Tibial nerve (tissue), 4 donors: ENCODE measurements around the gene KCNJ13. TPM values are rescaled to one million over a fixed set of nuclear protein-coding genes. Genes with fewer than 3 reads are reported as not detected.

Experiments used
- DNase-seq, 2 donors: peaks; one replicate each; pipeline ENCODE4 v3.0.0-alpha.2; 2019; ENCODE audit warnings: low spot score in 2 of 2
- H3K27ac ChIP-seq, 4 donors: fragments of 200-600 bp; sonication (generic) in 3 of 4; one replicate each; pipeline ENCODE4 v1.5.1; 2017 to 2019; ENCODE audit warnings: mild to moderate bottlenecking in 1 of 4
- H3K27me3 ChIP-seq, 2 donors: fragments of 200-600 bp; sonication (generic) in 1 of 2; one replicate each; pipeline versions ENCODE4 v1.5.1 to v1.6.0; 2017 to 2019
- H3K36me3 ChIP-seq, 3 donors: fragments of 200-600 bp; sonication (generic); one replicate each; pipeline ENCODE4 v1.5.1; 2018 to 2019
- H3K4me1 ChIP-seq, 4 donors: fragments of 200-600 bp; sonication (generic) in 3 of 4; one replicate each; pipeline ENCODE4 v1.5.1; 2017 to 2019
- H3K4me3 ChIP-seq, 4 donors: fragments of 200-600 bp; sonication (generic) in 3 of 4; one replicate each; pipeline ENCODE4 v1.5.1; 2017 to 2019; ENCODE audit warnings: mild to moderate bottlenecking in 1 of 4, moderate library complexity in 1 of 4
- H3K9me3 ChIP-seq, 4 donors: fragments of 200-600 bp; sonication (generic) in 3 of 4; one replicate each; pipeline ENCODE4 v1.5.1; 2017 to 2019
- EP300 ChIP-seq, 2 donors: sonication (generic); formaldehyde crosslinking; IDR thresholded peaks; one replicate each; pipeline ENCODE4 v1.6.1; 2017; ENCODE audit warnings: antibody characterized with exemption in 2 of 2, mild to moderate bottlenecking in 1 of 2
- POLR2A ChIP-seq, 2 donors: fragments of 450-650 bp; IDR thresholded peaks; one replicate each; pipeline ENCODE4 v1.6.1; 2017; ENCODE audit warnings: antibody characterized with exemption in 2 of 2, mild to moderate bottlenecking in 2 of 2, moderate library complexity in 2 of 2
- WGBS, 2 donors: methylation state at CpG; one replicate each; pipeline ENCODE4 v1.1.5; 2018; 5-methylcytosine and 5-hydroxymethylcytosine counted together
- total RNA-seq, 4 donors: library from RNA; depleted of rRNA; stranded (reverse); fragments of >200 nt; gene quantifications; one replicate each; pipeline ENCODE4 v1.1.0, GENCODE V29; 2016
- TF ChIP-seq, protein P1 (sequence below), 5 experiments: fragments of 200-600 bp in 3 of 5; fragments of 450-650 bp in 2 of 5; sonication (generic) in 3 of 5; IDR thresholded peaks; one replicate each; pipeline ENCODE4 v1.5.1; 2016 to 2019; ENCODE audit warnings: antibody characterized with exemption in 5 of 5, mild to moderate bottlenecking in 3 of 5, moderate library complexity in 2 of 5

KCNJ13 gene
- total RNA-seq, 4 donors from 2014 or later = not detected

DNA sequence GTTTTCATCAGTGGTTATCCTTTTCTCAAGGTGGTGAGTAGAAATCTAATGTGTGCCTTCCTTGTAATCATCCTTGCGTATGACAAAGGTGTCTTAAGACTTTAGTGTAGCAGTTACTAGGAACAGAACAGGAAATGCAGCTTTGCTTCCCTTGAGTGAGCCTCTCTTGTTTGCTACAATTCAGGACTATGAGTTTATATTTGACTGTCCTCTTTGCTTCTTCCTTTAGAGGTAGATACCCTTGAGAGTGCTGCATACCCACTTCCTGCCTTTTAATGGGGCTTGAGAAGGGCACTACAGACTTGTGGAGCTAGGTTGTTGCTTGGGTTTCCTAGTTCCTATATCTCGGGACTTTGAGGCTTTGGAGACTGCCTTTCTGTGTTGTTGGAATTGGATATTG is 3.8 kb downstream of the KCNJ13 start:
- TF ChIP-seq POLR2A (IDR thresholded peaks at IDR 0.05) = no peak
- no peak for TF ChIP-seq EP300 (IDR thresholded peaks at IDR 0.05)
- TF ChIP-seq, protein P1, sequence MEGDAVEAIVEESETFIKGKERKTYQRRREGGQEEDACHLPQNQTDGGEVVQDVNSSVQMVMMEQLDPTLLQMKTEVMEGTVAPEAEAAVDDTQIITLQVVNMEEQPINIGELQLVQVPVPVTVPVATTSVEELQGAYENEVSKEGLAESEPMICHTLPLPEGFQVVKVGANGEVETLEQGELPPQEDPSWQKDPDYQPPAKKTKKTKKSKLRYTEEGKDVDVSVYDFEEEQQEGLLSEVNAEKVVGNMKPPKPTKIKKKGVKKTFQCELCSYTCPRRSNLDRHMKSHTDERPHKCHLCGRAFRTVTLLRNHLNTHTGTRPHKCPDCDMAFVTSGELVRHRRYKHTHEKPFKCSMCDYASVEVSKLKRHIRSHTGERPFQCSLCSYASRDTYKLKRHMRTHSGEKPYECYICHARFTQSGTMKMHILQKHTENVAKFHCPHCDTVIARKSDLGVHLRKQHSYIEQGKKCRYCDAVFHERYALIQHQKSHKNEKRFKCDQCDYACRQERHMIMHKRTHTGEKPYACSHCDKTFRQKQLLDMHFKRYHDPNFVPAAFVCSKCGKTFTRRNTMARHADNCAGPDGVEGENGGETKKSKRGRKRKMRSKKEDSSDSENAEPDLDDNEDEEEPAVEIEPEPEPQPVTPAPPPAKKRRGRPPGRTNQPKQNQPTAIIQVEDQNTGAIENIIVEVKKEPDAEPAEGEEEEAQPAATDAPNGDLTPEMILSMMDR (IDR thresholded peaks at IDR 0.05) = no peak
- peaks cover 0 to 16% (median 0%) of the 10 kb centered on the region in 4 donors for H3K4me1 ChIP-seq
- no peak overlapping the region for H3K4me3 ChIP-seq
- no peaks in the 10 kb centered on the region for H3K27me3 ChIP-seq
- DNase-seq = no peak
- H3K9me3 ChIP-seq = no peaks in the 10 kb centered on the region
- peaks cover 0 to 26% (median 0%) of the 10 kb centered on the region in 3 donors for H3K36me3 ChIP-seq
- H3K27ac ChIP-seq = no peak overlapping the region
- WGBS, 2 donors = 84 to 91% methylated on average over 2 of the region's 2 CpGs

DNA sequence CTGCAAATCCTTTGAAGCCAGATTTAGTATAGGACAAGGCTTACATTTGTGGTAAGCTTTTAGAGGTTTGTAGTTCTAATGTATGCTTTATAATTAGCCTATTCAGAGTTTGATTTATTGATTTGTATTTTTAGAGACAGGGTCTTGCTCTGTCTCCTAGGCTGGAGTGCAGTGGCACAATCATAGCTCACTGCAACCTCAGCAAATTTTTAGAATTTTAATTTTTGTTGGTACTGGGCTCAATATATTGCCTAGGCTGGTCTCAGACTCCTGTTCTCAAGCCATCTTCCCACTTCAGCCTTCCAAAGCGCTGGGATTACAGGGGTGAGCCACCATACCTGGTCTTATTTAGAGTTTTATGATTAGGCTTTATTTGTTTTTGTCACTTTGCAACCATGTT is 4.5 kb downstream of the KCNJ13 start:
- H3K4me3 ChIP-seq = no peak overlapping the region
- TF ChIP-seq, protein P1 (IDR thresholded peaks at IDR 0.05) = no peak
- TF ChIP-seq EP300 (IDR thresholded peaks at IDR 0.05) (no peak), POLR2A (IDR thresholded peaks at IDR 0.05) (no peak)
- WGBS, 2 donors = 92 to 95% methylated on average over 1 of the region's 1 CpG
- no peak for DNase-seq
- no peak overlapping the region for H3K27ac ChIP-seq
- H3K4me1 ChIP-seq = peaks cover 0 to 13% (median 0%) of the 10 kb centered on the region in 4 donors
- H3K36me3 ChIP-seq = peaks cover 0 to 26% (median 0%) of the 10 kb centered on the region in 3 donors
- no peaks in the 10 kb centered on the region for H3K27me3 ChIP-seq
- H3K9me3 ChIP-seq = no peaks in the 10 kb centered on the region

DNA sequence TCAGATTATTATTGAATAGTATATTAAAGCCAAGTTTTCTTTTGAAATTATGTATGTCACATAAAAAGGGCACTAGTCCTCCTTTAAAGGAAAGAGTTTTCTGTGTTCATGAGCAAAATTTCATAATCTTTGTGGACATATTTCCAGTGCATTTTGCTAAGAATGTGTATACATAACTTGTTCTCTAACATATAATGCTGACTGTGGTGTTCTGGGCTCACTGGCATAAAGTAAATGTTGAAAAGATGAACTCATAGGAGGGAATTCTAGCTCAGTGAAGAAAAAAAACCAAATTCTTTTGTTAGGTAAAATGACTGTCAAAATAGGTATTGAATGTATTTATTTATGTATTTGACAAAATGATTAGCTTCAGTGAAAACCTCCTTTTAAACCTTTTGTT is 6.2 kb downstream of the KCNJ13 start:
- Histone ChIP-seq H3K4me1 (no peaks in the 10 kb centered on the region), H3K9me3 (no peaks in the 10 kb centered on the region), H3K27me3 (no peaks in the 10 kb centered on the region), H3K4me3 (no peak overlapping the region), H3K36me3 (peaks cover 0 to 37% (median 0%) of the 10 kb centered on the region in 3 donors), H3K27ac (no peak overlapping the region)
- no peak for DNase-seq
- TF ChIP-seq POLR2A (IDR thresholded peaks at IDR 0.05) = no peak
- TF ChIP-seq, protein P1 (IDR thresholded peaks at IDR 0.05) = no peak
- TF ChIP-seq EP300 (IDR thresholded peaks at IDR 0.05) = no peak

DNA sequence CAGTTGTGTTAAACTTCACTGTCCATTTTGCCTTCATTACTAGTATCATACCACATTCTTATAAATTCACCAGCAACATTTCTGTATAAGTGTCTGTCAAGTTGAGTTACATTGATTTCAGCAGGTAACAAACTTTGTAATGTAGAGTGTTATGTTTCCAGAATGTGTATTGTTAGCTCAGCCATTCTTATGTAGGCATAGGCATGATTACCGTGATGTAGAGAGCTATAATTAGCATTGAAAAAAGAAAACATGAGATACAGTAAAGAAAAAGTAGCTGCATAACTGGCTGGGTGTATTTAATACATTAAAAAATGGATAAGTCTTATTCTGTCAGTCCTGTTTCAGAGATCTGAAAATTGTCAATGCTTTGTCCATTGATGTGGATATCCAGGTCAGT is 8.5 kb downstream of the KCNJ13 start:
- Histone ChIP-seq H3K9me3 (no peaks in the 10 kb centered on the region), H3K4me1 (no peaks in the 10 kb centered on the region), H3K27ac (no peak overlapping the region), H3K36me3 (peaks cover 0 to 58% (median 0%) of the 10 kb centered on the region in 3 donors), H3K27me3 (no peaks in the 10 kb centered on the region), H3K4me3 (no peak overlapping the region)
- no peak for DNase-seq
- TF ChIP-seq, protein P1 (IDR thresholded peaks at IDR 0.05) = no peak
- TF ChIP-seq POLR2A (IDR thresholded peaks at IDR 0.05) = no peak
- no peak for TF ChIP-seq EP300 (IDR thresholded peaks at IDR 0.05)
- 81 to 88% methylated on average over 1 of the region's 1 CpG for WGBS, 2 donors

DNA sequence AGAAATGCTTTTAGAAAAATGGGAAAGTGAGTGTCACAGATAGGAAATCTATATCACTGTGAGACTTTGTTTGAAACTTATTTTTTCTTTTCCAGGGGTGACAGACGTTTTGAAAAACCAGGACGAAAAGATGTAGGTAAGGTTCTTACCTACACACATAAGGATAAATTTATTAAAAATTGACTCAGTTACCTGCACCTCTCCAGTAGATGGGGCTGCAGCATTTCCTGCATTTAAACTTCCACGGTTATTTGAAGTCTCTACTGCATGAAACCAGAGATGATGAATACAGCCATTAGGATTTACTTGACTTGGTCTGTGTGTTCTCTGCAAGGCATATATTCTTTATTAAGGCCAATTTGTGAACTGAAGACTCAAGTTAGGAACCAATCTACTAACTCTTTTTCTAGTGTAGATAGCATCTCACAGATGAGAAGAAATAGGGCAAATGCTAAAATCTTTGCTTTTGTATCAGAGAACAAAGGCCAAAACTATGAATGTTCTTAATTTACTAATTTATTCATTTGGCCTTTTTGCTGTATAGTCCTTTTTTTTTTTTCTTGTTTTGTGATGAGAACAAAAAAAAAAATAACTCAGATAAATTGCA is 15.0 kb downstream of the KCNJ13 start:
- TF ChIP-seq, protein P1 (IDR thresholded peaks at IDR 0.05) = peak in 4 of 5 experiments; percentile 22 to 35 (median 34)
- no peak for TF ChIP-seq POLR2A (IDR thresholded peaks at IDR 0.05)
- Histone ChIP-seq H3K36me3 (peaks cover 0 to 61% (median 0%) of the 10 kb centered on the region in 3 donors), H3K27ac (no peak overlapping the region), H3K27me3 (no peaks in the 10 kb centered on the region), H3K9me3 (no peaks in the 10 kb centered on the region), H3K4me1 (no peaks in the 10 kb centered on the region), H3K4me3 (no peak overlapping the region)
- DNase-seq = no peak
- 57% methylated on average over 3 of the region's 3 CpGs for whole genome bisulfite sequencing, 2 donors
